A549 (cell line): Measurements from ENCODE around the gene SCN3B.

Source experiments
- CHD4 ChIP-seq: fragments of 200-600 bp; sonication (generic); IDR thresholded peaks from 2 replicates; pipeline ENCODE4 v1.6.1; 2016; ENCODE audit warnings: antibody characterized with exemption, mild to moderate bottlenecking, borderline replicate concordance
- JUN ChIP-seq, 2 experiments: fragments of >200 bp; sonication (Bioruptor Twin); formaldehyde crosslinking; IDR thresholded peaks; 2 replicates in 1 of 2; 3 replicates in 1 of 2; pipeline ENCODE4 v1.6.1; 2016 to 2017
- MYC ChIP-seq: IDR thresholded peaks from 2 replicates; pipeline ENCODE4 v1.6.1; 2012; ENCODE audit warnings: mild to moderate bottlenecking, inconsistent platforms, low read length, improper control_type of control experiment, borderline replicate concordance
- NR3C1 ChIP-seq: fragments of >200 bp; sonication (Bioruptor Twin); formaldehyde crosslinking; IDR thresholded peaks from 3 replicates; pipeline ENCODE4 v1.6.1; 2017
- POLR2A ChIP-seq: IDR thresholded peaks from 2 replicates; pipeline ENCODE4 v1.6.1; 2012; ENCODE audit warnings: mild to moderate bottlenecking, low read length
- TP53 ChIP-seq: fragments of 250-450 bp; sonication (Bioruptor Pico); IDR thresholded peaks from 2 replicates; pipeline ENCODE4 v1.5.0; 2021; ENCODE audit warnings: mild to moderate bottlenecking, moderate library complexity
- TF ChIP-seq, protein P1 (sequence below): fragments of 200-600 bp; sonication (generic); IDR thresholded peaks from 2 replicates; pipeline ENCODE4 v1.6.1; 2016; ENCODE audit warnings: antibody characterized with exemption, mild to moderate bottlenecking, moderate library complexity
- TF ChIP-seq, protein P2 (sequence below): fragments of >200 bp; sonication (Bioruptor Twin); formaldehyde crosslinking; IDR thresholded peaks from 3 replicates; pipeline ENCODE4 v1.5.1; 2016

DNA sequence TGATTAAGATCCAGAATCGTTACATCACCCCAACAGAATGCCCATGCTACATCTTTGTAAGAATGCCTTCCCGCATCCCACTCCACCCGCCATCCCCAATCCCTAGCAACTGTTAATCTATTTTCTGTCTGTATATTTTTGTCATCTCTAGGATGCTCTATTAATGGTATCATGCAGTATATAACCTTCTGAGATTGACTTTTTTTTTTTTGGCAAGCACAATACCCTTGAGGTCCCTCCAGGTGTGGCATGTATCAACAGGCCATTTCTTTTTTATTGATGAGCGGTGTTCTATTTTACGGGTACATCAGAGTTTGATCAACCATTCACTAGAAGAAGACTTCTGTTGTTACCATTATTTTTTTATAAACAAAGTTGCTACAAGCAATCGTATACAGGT, 30.2 kb upstream of the SCN3B start:
- TF ChIP-seq, protein P1, sequence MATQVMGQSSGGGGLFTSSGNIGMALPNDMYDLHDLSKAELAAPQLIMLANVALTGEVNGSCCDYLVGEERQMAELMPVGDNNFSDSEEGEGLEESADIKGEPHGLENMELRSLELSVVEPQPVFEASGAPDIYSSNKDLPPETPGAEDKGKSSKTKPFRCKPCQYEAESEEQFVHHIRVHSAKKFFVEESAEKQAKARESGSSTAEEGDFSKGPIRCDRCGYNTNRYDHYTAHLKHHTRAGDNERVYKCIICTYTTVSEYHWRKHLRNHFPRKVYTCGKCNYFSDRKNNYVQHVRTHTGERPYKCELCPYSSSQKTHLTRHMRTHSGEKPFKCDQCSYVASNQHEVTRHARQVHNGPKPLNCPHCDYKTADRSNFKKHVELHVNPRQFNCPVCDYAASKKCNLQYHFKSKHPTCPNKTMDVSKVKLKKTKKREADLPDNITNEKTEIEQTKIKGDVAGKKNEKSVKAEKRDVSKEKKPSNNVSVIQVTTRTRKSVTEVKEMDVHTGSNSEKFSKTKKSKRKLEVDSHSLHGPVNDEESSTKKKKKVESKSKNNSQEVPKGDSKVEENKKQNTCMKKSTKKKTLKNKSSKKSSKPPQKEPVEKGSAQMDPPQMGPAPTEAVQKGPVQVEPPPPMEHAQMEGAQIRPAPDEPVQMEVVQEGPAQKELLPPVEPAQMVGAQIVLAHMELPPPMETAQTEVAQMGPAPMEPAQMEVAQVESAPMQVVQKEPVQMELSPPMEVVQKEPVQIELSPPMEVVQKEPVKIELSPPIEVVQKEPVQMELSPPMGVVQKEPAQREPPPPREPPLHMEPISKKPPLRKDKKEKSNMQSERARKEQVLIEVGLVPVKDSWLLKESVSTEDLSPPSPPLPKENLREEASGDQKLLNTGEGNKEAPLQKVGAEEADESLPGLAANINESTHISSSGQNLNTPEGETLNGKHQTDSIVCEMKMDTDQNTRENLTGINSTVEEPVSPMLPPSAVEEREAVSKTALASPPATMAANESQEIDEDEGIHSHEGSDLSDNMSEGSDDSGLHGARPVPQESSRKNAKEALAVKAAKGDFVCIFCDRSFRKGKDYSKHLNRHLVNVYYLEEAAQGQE, result no peak
- TF ChIP-seq, protein P2, sequence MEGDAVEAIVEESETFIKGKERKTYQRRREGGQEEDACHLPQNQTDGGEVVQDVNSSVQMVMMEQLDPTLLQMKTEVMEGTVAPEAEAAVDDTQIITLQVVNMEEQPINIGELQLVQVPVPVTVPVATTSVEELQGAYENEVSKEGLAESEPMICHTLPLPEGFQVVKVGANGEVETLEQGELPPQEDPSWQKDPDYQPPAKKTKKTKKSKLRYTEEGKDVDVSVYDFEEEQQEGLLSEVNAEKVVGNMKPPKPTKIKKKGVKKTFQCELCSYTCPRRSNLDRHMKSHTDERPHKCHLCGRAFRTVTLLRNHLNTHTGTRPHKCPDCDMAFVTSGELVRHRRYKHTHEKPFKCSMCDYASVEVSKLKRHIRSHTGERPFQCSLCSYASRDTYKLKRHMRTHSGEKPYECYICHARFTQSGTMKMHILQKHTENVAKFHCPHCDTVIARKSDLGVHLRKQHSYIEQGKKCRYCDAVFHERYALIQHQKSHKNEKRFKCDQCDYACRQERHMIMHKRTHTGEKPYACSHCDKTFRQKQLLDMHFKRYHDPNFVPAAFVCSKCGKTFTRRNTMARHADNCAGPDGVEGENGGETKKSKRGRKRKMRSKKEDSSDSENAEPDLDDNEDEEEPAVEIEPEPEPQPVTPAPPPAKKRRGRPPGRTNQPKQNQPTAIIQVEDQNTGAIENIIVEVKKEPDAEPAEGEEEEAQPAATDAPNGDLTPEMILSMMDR, result no peak
- TF ChIP-seq TP53 (CRISPR knock-in tag) (no peak), POLR2A (no peak), CHD4 (no peak), NR3C1 (no peak), JUN (IDR thresholded peaks at IDR 0.05) (no peak), MYC (no peak)
